Fibroblast of the aortic adventitia (primary cell): ENCODE results near the gene RTN1. TPM values are rescaled to one million over a fixed set of nuclear protein-coding genes. Genes with fewer than 3 reads are reported as not detected.

Source experiments
- DNase-seq: peaks from one replicate; pipeline ENCODE4 v3.0.0-alpha.2; 2010; ENCODE audit warnings: low read depth
- H3K4me3 ChIP-seq: 2 replicates; pipeline ENCODE4 v1.5.1; 2011; ENCODE audit warnings: low read depth, mild to moderate bottlenecking, control low read depth, low read length, moderate library complexity
- total RNA-seq: library from RNA; depleted of rRNA; stranded (reverse); fragments of >200 nt; gene quantifications from 2 replicates; pipeline ENCODE4 v1.2.3, GENCODE V29; 2012; ENCODE audit warnings: low replicate concordance
- TF ChIP-seq, protein P1 (sequence below): IDR thresholded peaks from 2 replicates; pipeline ENCODE4 v1.5.1; 2011; ENCODE audit warnings: mild to moderate bottlenecking, low read length, control low read depth, inconsistent platforms; ENCODE audit not compliant: insufficient read depth

Gene RTN1
- total RNA-seq, 1 donor, result 0.27 TPM

DNA sequence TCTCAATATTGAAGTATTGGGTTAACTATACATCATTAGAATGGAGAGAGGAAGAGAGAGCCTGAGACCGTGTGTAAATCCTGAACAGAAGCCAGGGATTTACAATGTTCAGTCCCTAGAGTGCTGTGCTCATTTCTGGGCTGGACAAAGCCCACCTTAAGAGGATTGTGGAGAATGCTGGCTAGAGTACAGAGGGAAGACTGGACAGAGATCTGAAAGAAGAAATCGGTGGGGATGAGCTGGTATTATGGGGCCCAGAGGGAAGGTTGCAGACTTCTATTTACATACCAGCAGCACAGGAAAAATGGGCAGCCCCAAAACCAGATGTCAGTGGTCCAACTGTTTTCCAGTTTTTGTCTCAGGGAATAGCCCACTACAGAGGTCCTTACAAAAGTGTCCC is 42.3 kb downstream of the RTN1 start:
- DNase-seq, result no peak
- TF ChIP-seq, protein P1, sequence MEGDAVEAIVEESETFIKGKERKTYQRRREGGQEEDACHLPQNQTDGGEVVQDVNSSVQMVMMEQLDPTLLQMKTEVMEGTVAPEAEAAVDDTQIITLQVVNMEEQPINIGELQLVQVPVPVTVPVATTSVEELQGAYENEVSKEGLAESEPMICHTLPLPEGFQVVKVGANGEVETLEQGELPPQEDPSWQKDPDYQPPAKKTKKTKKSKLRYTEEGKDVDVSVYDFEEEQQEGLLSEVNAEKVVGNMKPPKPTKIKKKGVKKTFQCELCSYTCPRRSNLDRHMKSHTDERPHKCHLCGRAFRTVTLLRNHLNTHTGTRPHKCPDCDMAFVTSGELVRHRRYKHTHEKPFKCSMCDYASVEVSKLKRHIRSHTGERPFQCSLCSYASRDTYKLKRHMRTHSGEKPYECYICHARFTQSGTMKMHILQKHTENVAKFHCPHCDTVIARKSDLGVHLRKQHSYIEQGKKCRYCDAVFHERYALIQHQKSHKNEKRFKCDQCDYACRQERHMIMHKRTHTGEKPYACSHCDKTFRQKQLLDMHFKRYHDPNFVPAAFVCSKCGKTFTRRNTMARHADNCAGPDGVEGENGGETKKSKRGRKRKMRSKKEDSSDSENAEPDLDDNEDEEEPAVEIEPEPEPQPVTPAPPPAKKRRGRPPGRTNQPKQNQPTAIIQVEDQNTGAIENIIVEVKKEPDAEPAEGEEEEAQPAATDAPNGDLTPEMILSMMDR, result no peak
- no peak overlapping the region for H3K4me3 ChIP-seq

DNA sequence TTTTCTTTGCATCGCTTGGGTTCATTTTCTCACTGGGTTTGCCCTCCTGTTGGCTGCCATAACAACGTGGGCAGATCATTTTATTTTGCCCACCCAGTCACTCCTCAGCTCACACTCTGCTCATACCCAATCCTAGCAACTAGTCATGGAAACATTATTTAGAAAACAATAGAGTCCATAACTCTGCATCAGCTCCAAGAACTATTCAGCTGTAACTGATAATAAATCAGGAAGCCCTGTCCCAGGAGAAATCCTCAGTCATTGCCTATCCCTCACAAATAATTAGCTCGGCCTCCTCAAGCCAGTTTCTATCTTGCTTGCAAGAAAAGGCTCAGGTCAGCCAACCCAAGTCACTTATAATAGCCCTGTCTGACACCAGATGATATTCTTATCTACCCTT is 43.2 kb downstream of the RTN1 start:
- H3K4me3 ChIP-seq, result no peak overlapping the region
- no peak for DNase-seq
- TF ChIP-seq, protein P1, result no peak

DNA sequence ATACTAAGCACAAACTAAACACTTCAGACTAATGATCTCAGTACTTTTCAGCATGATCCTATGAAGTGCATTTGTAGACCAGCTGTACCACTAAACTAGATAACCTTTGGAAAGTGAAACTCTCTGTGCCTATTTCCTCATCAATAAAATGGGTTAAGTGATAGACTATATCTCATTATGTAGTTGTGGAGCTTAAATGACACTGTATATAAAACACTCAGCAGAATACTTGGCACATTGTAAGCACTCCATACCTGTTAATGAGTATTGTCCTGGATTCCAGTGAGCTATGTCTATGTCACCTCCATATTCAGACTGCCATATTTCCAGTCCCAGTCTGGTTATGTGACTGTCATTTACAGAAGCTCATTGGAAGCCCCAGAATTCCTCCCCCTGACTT is 44.4 kb downstream of the RTN1 start:
- no peak overlapping the region for H3K4me3 ChIP-seq
- DNase-seq, result no peak
- TF ChIP-seq, protein P1, result no peak

DNA sequence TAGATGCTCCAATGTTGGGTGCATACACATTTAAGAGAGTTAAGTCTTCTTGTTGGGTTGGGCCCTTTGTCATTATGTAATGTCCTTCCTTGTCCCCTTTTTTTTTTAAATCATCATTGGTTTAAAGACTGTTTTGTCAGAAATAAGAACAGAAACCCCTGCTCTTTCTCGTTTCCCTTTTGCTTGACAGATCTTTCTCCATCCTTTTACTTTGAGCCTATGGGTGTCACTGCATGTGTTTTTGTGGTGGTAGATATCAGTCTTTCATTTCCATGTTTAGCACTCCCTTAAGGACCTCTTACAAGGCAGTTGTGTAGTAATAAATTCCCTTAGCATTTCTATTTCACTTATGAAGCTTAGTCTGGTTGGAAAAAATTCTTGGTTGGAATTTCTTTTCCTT is 47.4 kb downstream of the RTN1 start:
- DNase-seq, result no peak
- no peak overlapping the region for H3K4me3 ChIP-seq
- TF ChIP-seq, protein P1, result no peak

DNA sequence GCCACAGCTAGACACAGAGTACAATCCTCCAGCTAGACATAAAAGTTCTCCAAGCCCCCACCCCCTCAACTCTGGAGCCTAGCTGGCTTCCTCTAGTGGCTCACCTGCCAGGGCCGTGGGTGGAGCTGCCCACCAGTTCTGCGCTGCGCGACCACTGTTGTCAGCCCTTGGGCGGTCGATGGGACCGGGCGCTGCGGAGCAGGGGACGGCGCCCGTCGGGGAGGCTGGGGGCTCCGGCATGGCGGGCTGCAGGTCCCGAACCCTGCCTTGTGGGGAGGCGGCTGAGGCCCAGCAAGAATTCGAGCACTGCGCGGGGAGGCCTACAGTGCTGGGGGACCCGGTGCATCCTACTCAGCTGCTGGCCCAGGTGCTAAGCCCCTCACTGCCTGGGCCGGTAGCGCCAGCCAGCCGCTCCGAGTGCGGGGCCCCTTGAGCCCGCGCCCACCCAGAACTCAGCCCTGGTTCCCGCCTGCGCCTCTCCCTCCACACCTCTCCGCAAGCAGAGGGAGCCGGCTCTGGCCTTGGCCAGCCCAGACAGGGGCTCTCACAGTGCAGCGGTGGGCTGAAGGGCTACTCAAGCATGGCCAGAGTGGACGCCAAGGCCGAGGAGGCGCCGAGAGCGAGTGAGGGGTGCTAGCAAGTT is 51.0 kb downstream of the RTN1 start:
- TF ChIP-seq, protein P1, result no peak
- H3K4me3 ChIP-seq, result no peak overlapping the region
- no peak for DNase-seq

DNA sequence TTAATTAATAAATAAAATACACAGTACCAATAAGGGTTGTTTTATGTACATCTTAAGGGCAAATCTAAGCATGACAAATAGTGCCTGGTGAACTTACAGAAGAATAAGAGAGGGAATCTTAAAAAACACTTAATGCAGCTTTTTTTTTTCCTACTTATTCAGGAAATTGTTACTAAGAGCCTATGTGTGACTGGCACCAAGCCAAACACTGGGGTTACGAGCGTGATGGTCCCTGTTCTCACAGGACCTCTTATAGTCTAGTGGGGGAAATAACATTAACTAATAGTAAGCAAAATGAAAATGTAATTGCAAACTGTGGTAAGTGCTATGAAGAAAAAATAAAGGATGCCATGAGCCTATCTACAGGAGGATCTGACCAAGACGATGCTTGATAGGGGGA is 53.6 kb downstream of the RTN1 start:
- H3K4me3 ChIP-seq, result no peak overlapping the region
- TF ChIP-seq, protein P1, result no peak
- DNase-seq, result no peak

DNA sequence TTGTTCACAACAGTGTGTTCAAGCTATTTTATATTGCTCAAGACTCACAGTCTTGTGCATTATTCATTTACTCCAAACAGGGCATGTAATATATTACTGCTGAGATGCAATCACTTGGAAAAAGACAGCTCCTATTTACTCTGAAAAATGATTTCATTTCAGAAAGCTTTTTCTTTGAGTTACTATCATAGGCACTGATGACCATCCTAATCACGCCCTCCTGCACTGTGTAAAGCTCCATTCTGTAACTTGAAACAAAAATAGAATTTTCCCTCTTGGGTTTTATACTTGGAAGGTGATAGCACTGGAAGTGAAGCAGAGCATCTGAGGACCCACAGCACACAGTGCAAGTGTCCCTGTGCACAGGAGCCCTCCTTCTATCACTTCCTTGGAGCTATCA is 55.6 kb downstream of the RTN1 start:
- DNase-seq, result no peak
- TF ChIP-seq, protein P1, result no peak
- no peak overlapping the region for H3K4me3 ChIP-seq
